Activated T-cell treated with anti-CD3 and anti-CD28 coated beads for 24 hours (primary cell): Measurements from ENCODE around the gene ARHGEF37.

Experiments
- DNase-seq: peaks from one replicate; pipeline ENCODE4 v3.0.0-alpha.2; 2020; ENCODE audit warnings: low read depth

ARHGEF37 gene

DNA sequence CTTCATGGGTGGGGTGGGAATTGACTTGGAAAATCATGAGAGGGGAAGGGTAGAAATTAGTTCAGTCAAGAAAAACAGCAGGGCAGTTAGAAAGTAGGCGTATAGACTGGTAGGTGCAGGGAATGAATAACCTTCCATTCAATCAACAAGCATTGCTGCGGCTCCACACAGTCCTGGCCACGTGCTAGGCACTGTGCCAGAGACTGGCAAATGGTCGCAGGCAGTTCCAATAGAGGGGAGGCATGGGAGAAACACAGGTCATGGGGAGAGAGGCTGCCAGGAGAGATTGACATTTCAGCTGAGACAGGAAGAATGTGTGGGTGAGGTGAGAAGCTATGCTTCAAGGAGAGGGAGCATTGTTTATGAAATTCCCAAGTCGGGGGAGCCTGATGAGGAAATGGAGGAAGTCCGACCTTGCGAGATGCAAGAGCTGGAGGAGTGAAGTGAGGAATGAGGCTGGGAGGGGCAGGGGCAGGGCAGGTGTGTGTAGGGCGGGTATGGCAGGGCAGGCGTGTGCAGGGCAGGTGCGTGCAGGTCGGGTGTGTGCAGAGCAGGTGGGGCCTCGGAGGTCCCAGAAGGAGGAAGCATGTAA lies 94.4 kb downstream of the ARHGEF37 start:
- no peak for DNase-seq

DNA sequence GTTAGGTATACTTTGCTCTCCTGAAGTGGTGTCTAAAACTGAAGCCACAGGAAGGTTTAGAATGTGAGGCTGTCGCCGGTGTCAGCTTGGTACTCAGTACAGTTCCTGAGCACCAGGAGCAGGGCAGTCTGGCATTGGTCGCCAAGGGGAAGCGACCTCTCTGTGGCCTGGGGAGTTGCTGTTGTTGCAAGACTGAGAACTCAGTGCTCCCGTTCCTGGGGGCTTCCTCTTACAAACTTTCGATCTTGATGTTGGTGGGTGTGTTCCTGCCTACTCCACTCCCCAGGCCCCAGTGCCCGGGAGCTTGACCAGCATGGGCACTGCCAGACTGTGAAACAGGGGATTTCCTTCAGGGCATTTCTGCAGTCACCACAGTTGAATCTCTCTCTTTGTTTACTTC lies 96.4 kb downstream of the ARHGEF37 start:
- DNase-seq, result no peak

DNA sequence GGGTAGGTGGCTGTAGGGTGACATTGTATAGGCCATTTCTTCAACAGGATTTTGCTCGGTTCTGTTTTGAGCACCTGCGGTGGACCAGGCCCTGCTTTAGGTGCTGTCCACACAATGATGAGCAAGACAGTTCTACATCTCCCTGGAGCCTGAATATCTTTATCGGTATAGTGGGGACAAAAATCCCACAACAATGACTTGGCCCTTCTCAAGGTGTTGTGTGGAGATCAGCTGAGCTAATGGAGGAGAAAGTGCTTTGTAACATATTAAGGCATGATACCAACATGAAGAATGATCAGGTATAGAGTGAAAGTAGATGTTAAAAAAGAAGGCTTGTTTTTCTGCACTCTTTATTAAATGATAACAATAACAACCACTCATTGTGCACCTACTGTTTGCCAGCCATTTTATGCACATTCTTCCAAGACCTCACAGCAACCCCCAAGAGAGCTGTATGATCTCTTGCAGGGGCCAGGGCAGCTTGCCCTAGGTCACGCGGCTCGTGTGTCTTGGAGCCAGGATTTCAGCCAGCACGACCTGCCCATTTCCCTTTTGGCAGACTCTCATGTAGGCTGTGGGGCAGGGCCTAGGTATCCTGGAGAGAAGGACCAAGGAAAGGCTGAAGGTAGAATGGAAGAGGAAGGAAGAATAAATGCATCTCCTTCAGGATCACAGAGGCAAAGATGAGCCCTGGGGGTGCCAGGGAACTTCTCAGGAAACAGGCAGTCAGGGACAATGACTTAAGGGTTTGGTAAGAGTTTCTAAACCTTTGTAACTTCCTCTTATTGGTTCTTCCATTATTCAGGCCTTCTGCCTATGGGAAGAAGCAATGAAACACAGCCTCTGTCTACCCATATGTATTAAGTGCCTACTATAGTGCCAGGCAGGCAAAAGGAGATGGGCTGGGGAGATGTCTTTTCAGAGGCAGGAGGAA lies 98.8 kb downstream of the ARHGEF37 start:
- no peak for DNase-seq

DNA sequence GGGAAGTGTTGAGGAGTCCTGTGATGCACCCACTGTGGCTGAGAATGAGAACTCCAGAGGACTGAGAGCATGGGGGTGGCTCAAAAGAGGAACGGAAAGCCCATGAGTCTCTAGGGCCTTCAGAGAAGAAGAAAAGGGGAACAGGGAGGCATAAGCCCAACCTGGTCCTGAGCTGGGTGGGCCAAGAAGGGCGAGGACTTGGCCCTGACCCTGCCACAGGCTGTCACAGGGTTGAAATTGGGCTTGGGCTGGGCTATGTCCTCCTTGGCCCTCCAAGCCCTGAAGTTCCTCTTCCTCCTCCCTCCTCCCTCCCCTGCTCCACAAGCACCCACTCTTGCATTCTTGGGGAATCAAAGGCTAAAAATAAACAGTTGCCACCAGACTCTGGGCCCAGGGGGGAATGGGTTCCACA lies 99.5 kb downstream of the ARHGEF37 start:
- no peak for DNase-seq

DNA sequence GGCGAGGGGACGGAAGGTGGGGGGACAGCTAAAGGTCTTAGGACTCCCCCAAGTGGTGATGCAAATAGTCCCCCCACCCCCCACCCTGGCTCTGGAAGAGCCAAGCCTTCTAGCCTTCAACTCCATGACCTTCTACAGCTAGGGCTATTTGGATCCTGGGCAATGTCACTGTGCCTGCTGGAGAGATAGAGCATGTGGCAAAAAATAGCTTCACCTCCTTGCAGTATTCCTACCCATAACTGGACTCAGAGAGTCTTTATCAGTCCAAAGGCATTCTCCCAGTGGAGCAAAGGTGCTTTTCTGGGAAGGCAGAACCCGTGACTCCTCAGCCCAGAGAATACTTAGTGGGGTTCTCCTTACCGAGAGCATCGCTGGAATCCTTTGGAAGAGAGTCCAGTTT lies 100.0 kb downstream of the ARHGEF37 start:
- DNase-seq, result no peak

DNA sequence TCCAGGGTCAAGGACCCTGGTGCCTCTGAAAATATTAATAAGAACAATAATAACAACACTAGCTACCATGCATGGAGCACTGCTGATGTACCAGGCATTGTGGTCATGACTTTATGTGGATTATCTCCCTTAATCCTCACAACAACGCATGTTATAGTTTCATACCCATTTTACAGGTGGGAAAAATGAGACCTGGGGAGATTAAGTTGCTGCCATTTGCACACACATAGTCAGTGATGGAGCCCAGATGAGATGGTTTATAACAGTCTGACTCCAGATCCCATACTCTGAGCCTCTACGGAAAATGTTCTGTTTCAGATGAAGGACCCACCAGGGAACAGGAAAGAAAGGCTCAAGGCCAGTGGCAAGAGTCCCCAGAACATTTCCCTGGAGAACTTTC lies 100.6 kb downstream of the ARHGEF37 start:
- no peak for DNase-seq

DNA sequence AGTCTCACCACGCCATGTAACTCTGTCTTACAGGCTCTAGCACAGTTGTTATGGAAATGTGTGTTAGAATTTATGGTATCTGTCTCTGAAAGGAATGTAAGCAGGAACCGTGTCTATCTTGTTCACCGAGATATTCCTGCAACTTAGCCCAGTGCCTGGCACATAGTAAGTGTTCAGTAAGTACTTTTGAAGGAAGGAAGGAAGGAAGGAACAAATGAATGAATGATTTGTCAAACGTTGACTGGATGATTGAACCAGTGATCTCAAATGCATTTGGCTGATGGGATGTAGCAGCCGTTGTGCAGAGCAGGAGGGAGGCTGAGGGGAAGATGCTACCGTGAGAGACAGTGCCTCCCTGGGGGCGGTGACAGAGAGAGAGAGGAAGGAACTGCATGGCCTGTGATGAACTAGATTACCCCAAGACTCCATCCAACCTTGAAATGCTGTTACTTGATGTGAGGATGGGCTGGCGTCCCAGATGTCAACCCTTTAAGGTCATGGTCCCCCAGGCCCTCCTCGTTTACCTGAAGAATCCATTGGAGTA lies 101.3 kb downstream of the ARHGEF37 start:
- DNase-seq, result no peak

DNA sequence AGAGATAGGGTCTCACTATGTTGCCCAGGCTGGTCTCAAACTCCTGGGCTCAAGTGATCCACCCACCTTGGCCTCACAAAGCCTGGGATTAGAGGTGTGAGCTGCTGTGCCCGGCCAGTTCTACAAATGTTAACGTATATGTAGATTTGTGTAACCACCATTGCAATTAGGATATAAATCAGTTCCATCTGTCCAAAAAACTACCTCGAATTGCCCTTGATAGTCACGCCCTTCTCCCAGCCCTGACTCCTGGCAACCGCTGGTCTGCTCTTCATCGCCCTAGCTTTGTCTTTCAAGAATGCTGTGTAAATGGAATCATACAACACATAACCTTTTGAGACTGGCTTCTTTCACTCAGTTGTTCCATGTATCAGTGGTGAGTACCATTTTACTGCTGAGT lies 102.7 kb downstream of the ARHGEF37 start:
- DNase-seq, result no peak

DNA sequence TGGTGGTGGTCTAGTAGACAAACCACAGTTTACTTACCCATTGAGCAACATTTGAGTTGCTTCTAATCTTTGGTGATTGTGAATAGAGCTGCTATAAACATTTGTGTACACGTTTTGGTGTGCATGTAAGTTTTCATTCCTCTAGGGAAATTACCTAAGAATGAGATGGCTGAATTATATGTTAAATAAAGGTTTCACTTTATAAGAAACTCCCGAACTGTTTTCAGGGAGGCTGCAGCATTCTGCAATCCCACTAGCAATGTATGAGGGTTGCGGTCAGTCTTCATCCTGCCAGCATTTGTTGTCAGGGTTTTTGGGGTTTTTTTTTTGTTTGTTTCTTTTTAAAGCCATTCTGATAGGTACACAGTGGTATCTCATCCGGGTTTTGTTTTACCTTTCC lies 103.1 kb downstream of the ARHGEF37 start:
- DNase-seq, result no peak
